NCI-H2196 (cell line): Measurements from ENCODE around the gene IMPACT.

Experiments used
- DNase-seq: peaks from one replicate; lab custom pipeline; 2025; ENCODE audit not compliant: unreplicated experiment; lab: John Stamatoyannopoulos, UW

Gene IMPACT

GRCh38 chr18:24420551-24420950 is 5.9 kb upstream of the IMPACT start:
- no peak for DNase-seq

GRCh38 chr18:24421831-24422230 is 4.6 kb upstream of the IMPACT start:
- DNase-seq = no peak

- DNase-seq = no peak
These were observed 435 bp upstream of the IMPACT start for GRCh38 chr18:24426073-24426397.

- no peak for DNase-seq
These were observed 1.0 kb downstream of the IMPACT start for GRCh38 chr18:24427484-24427883.

- DNase-seq = no peak
These were observed 2.2 kb downstream of the IMPACT start for GRCh38 chr18:24428709-24429108.

GRCh38 chr18:24429188-24429587 is 2.7 kb downstream of the IMPACT start:
- DNase-seq = no peak

GRCh38 chr18:24432618-24433017 is 6.1 kb downstream of the IMPACT start:
- DNase-seq = no peak

GRCh38 chr18:24436939-24437338 is 10.5 kb downstream of the IMPACT start:
- no peak for DNase-seq

- no peak for DNase-seq
These were observed 17.4 kb downstream of the IMPACT start for GRCh38 chr18:24443870-24444269.

- no peak for DNase-seq
These were observed 20.0 kb downstream of the IMPACT start for GRCh38 chr18:24446453-24446852.

- no peak for DNase-seq
These were observed 20.6 kb downstream of the IMPACT start for GRCh38 chr18:24446953-24447538.

- no peak for DNase-seq
These were observed 21.5 kb downstream of the IMPACT start for GRCh38 chr18:24447961-24448360.

- no peak for DNase-seq
These were observed 30.1 kb downstream of the IMPACT start for GRCh38 chr18:24456549-24456948.

GRCh38 chr18:24459772-24460171 is 33.3 kb downstream of the IMPACT start:
- DNase-seq = no peak

GRCh38 chr18:24460388-24460787 is 33.9 kb downstream of the IMPACT start, which contains the start of gene HRH4:
Gene HRH4 (plus strand): TSS chr18:24460637. CDS start chr18:24460729, 92 bp downstream.
- DNase-seq = no peak

- no peak for DNase-seq
These were observed 35.5 kb downstream of the IMPACT start for GRCh38 chr18:24461996-24462395.

GRCh38 chr18:24462838-24463775 is 36.6 kb downstream of the IMPACT start:
- no peak for DNase-seq

- DNase-seq = no peak
These were observed 39.0 kb downstream of the IMPACT start for GRCh38 chr18:24465486-24465885.

- DNase-seq = no peak
These were observed 40.3 kb downstream of the IMPACT start for GRCh38 chr18:24466771-24467170.

GRCh38 chr18:24470022-24470618 is 43.6 kb downstream of the IMPACT start:
- no peak for DNase-seq

- DNase-seq = no peak
These were observed 44.3 kb downstream of the IMPACT start for GRCh38 chr18:24470805-24471204.

GRCh38 chr18:24472591-24472990 is 46.1 kb downstream of the IMPACT start:
- no peak for DNase-seq
